Effector memory CD4-positive, alpha-beta T cell (primary cell): ENCODE results near the gene ZNF587B.
A peak's percentile ranks its signal among the peaks of the same experiment; 100 is the strongest.
"Not testable (repeated sequence)": the region's sequence is repeated elsewhere in the genome, so short reads cannot be mapped to it uniquely, and the experiment has no call there.

ENCODE experiments used
- DNase-seq, 3 donors: peaks; one replicate each; pipeline ENCODE4 v3.0.0-alpha.2; 2020
- H3K27ac ChIP-seq: 2 replicates; pipeline ENCODE4 v1.7.0; 2013; ENCODE audit warnings: mild to moderate bottlenecking, low read length, moderate library complexity; ENCODE audit not compliant: insufficient read depth, poor library complexity, severe bottlenecking
- H3K27me3 ChIP-seq: replicated peaks from 2 replicates; pipeline ENCODE4 v1.7.0; 2013; ENCODE audit warnings: mild to moderate bottlenecking, low read length; ENCODE audit not compliant: insufficient read depth, control insufficient read depth, poor library complexity, severe bottlenecking
- H3K36me3 ChIP-seq: 2 replicates; pipeline ENCODE4 v1.7.0; 2013; ENCODE audit warnings: mild to moderate bottlenecking, low read length, moderate library complexity; ENCODE audit not compliant: control insufficient read depth, insufficient read depth
- H3K4me1 ChIP-seq: 2 replicates; pipeline ENCODE4 v1.7.0; 2013; ENCODE audit warnings: low read length, mild to moderate bottlenecking; ENCODE audit not compliant: control insufficient read depth, insufficient read depth, poor library complexity, severe bottlenecking
- H3K4me3 ChIP-seq: 2 replicates; pipeline ENCODE4 v1.7.0; 2013; ENCODE audit warnings: low read length, low read depth, mild to moderate bottlenecking; ENCODE audit not compliant: insufficient read depth, poor library complexity, severe bottlenecking
- H3K9me3 ChIP-seq: 2 replicates; pipeline ENCODE4 v1.7.0; 2013; ENCODE audit warnings: mild to moderate bottlenecking, low read length, moderate library complexity; ENCODE audit not compliant: control insufficient read depth

The ZNF587B gene

GRCh38 chr19:57838622-57839191 lies 8.6 kb downstream of the ZNF587B start:
- DNase-seq, H3K4me1 ChIP-seq, H3K27ac ChIP-seq, H3K9me3 ChIP-seq, H3K27me3 ChIP-seq, H3K36me3 ChIP-seq, H3K4me3 ChIP-seq: not testable (repeated sequence)

- Histone ChIP-seq H3K4me1 (no peaks in the 10 kb centered on the region), H3K9me3 (no peaks in the 10 kb centered on the region), H3K4me3 (no peak overlapping the region), H3K27me3 (no peaks in the 10 kb centered on the region), H3K27ac (no peak overlapping the region), H3K36me3 (peaks cover 10% of the 10 kb centered on the region)
- no peak for DNase-seq
These were observed 11.1 kb downstream of the ZNF587B start for GRCh38 chr19:57841122-57841763.

- H3K4me3 ChIP-seq, H3K9me3 ChIP-seq, H3K4me1 ChIP-seq, H3K27ac ChIP-seq, H3K27me3 ChIP-seq, H3K36me3 ChIP-seq, DNase-seq: not testable (repeated sequence)
These were observed 17.1 kb downstream of the ZNF587B start for GRCh38 chr19:57847164-57847563.

DNA sequence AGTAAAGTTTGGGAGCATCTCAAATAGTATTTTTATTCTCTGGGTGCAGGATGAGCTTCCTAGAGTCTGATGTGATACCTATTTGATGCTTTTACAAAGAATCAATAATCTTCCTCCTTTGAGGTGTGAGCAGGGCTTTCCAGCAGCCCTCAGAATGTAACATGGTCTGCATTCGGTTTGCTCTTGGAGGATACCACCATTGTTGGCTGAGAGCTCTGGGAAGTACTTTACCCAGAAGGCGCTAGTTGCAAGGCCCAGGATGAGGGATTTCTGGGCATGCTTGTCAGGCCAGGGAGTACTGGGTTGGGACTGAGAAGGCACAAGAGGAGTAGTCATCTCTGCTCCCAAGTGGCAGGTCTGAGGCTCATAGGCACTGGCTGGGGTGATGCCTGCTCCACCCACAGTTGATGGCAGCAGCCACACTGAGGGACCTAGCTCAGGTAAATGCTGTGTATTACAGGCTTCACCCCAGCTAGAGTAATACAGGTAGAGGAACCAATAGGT lies 19.1 kb downstream of the ZNF587B start:
- not testable (repeated sequence) for DNase-seq, H3K4me1 ChIP-seq, H3K27me3 ChIP-seq, H3K36me3 ChIP-seq, H3K9me3 ChIP-seq
- peak overlapping the region; percentile 60 for H3K4me3 ChIP-seq
- peak overlapping the region; percentile 77 for H3K27ac ChIP-seq

- not testable (repeated sequence) for H3K36me3 ChIP-seq, H3K9me3 ChIP-seq, H3K27me3 ChIP-seq, H3K4me1 ChIP-seq
- Histone ChIP-seq H3K4me3 (peak within 1 kb of the TSS; percentile 60), H3K27ac (peak within 1 kb of the TSS; percentile 77)
- DNase-seq, result peak; percentile 73 to 79 (median 75)
These were observed 19.8 kb downstream of the ZNF587B start, which contains the start of gene ZNF587 for GRCh38 chr19:57849666-57850473. Gene ZNF587, plus strand, starts transcription at chr19:57849859. Its CDS starts 180 bp downstream, at chr19:57850039.

DNA sequence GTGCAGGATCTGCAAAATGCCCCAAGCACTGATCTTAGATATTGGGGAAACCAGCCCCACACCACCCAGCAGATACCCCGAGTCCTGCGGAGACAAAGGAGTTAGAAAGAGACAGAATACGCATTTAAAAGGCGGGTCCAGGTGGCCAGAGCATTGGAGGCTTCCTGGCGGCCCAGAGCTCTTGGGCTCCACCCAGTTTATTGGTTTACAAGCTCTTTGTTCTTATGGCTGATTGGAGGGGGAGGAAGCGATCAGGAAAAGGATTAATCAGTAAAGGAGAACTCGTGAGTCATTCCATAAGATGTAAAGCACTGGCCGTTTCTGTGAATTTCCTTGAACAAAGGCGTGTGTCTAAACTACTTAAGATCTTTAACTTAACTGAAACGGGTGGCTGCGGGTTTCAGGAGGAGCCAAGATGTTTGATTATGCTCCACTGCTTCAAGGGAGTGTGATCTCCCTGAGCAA lies 20.5 kb downstream of the ZNF587B start:
- Histone ChIP-seq H3K4me3 (peak overlapping the region; percentile 60), H3K27me3 (no peaks in the 10 kb centered on the region), H3K27ac (peak overlapping the region; percentile 77), H3K4me1 (peaks cover 7% of the 10 kb centered on the region), H3K36me3 (no peaks in the 10 kb centered on the region), H3K9me3 (no peaks in the 10 kb centered on the region)
- DNase-seq, result no peak

DNA sequence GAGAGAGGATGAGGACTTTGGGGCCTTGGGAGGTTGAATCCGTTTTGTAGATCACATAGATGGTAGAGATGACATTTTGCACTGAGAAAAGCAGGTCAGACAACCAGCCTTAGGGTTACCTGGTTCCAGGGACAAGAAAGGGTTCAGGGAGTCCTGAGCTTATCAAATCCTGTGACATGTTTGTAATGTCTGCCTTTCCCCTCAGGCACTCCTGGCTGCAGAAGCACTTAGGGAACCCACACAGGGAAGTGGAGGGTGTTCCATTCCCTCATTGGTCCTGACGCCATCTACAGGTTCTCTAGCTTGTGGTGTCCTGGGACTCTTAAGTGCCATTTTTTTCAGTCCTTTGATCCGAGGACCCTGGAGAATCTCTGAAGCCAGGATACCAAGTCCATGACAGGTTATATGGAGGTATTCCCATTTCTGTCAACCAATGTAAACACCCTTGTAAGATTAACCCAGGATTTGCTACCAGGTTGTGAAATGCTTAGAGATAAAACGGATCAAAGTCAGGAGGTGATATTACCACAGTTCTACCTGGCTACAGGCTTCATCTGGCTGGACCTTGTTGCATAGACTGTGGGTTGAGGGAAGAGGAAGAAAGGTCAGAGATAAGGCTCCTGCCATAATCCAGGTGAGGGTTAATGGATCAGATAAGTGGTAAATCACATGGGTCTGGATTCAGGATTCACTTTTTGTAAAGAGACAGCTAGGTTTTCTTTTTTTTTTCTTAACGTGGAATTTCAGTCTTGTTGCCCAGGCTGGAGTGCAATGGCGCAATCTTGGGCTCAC lies 21.9 kb downstream of the ZNF587B start:
- DNase-seq, H3K4me3 ChIP-seq, H3K27ac ChIP-seq, H3K36me3 ChIP-seq, H3K9me3 ChIP-seq, H3K4me1 ChIP-seq, H3K27me3 ChIP-seq: not testable (repeated sequence)

- not testable (repeated sequence) for H3K27ac ChIP-seq, H3K27me3 ChIP-seq, H3K4me1 ChIP-seq, DNase-seq, H3K4me3 ChIP-seq, H3K9me3 ChIP-seq
- H3K36me3 ChIP-seq, result peaks cover 20% of the 10 kb centered on the region
These were observed 24.0 kb downstream of the ZNF587B start for GRCh38 chr19:57854117-57854516.

- Histone ChIP-seq H3K36me3 (peaks cover 71% of the 10 kb centered on the region), H3K9me3 (peaks cover 26% of the 10 kb centered on the region)
- not testable (repeated sequence) for H3K27me3 ChIP-seq, H3K27ac ChIP-seq, H3K4me1 ChIP-seq, H3K4me3 ChIP-seq, DNase-seq
These were observed 32.3 kb downstream of the ZNF587B start for GRCh38 chr19:57862351-57862750.
